Measurements from ENCODE around the gene ADGRD1.

ADGRD1 gene

DNA sequence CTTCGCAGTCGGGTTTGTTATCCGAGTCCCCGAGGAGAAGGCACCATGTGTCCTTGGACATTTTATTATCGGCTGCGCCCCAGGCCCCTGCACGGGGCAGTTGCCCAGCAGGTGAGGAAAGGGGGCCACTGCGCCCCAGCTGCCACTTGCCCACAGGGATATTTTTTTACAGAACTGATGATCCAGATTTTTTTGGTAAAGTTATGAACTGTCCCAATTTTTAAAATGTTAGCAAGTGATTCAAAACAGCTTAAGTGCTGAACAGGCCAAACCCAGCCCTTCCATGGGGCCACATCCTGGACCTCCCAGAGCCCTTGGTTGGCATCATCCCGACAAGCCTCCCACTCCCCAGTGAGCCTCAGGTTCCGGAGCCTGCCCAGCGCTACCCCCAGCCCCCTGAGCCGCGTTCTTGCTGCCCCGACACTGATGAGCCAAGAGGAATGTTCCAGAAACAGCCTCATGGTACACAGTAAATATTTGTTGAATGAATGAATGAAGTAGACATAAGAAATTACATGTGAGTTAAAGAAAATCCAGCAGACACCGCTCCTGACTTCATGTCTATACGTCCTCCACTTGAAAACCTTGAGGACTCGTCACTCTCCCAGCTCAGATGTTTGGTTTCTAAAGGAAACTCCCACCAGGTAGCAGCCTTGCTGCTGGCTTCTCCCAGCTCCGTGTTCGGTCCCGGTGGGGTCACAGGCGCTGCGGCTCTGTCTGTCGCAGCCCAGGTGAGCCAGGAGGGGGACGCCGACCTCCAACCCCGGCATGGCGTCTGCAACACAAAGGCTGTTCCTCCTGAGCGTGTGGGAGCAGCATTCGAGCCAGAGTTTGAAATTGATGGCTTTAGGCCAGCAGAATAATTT lies 88.5 kb downstream of the ADGRD1 start:
- DNase-seq (ENCODE audit: low spot score in 2 of 2) (no peak), ATAC-seq (ENCODE audit: low read depth) (no peak)
- Mint-ChIP-seq H3K4me1 (peaks cover 4% of the 10 kb centered on the region), H3K9me3 (peaks cover 6% of the 10 kb centered on the region), H3K27ac (no peak overlapping the region), H3K27me3 (peaks cover 6% of the 10 kb centered on the region), H3K4me3 (no peak overlapping the region), H3K36me3 (no peaks in the 10 kb centered on the region)

- no peak overlapping the region for H3K27ac Mint-ChIP-seq
- peaks cover 7% of the 10 kb centered on the region for H3K27me3 Mint-ChIP-seq
- ATAC-seq (ENCODE audit: low read depth) (no peak), DNase-seq (ENCODE audit: low spot score in 2 of 2) (no peak)
- H3K4me1 Mint-ChIP-seq: peaks cover 4% of the 10 kb centered on the region
- no peak overlapping the region for H3K4me3 Mint-ChIP-seq
- H3K9me3 Mint-ChIP-seq: peaks cover 4% of the 10 kb centered on the region
- H3K36me3 Mint-ChIP-seq: no peaks in the 10 kb centered on the region
Observed at GRCh38 chr12:131042834-131043245, 89.1 kb downstream of the ADGRD1 start.

GRCh38 chr12:131043401-131043871 lies 89.7 kb downstream of the ADGRD1 start:
- no peak overlapping the region for H3K27ac Mint-ChIP-seq
- H3K9me3 Mint-ChIP-seq: peaks cover 2% of the 10 kb centered on the region
- DNase-seq (ENCODE audit: low spot score in 2 of 2) (no peak), ATAC-seq (ENCODE audit: low read depth) (no peak)
- H3K4me3 Mint-ChIP-seq: no peak overlapping the region
- no peaks in the 10 kb centered on the region for H3K36me3 Mint-ChIP-seq
- peaks cover 7% of the 10 kb centered on the region for H3K27me3 Mint-ChIP-seq
- peaks cover 4% of the 10 kb centered on the region for H3K4me1 Mint-ChIP-seq

DNA sequence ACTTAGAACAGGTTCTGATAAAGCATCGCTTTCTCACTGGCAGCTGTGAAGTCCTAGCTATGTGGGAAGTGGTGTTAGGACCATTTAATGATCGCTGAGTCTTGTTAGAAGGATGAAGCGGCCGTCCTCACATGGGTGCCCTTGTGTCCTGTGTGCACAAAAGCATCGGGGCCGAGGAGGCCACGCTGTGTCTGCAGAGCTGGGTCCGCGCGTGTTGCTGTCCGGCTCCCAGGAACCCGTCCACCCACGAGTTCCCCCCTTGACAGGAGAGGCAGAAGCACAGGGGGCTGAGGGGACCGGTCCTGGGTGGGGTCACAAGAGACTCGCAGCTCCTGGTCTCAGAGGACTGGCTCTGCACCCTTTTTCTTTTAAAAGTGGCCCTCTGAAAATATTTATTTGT lies 90.4 kb downstream of the ADGRD1 start:
- DNase-seq (ENCODE audit: low spot score in 2 of 2) (no peak), ATAC-seq (ENCODE audit: low read depth) (no peak)
- peaks cover 4% of the 10 kb centered on the region for H3K4me1 Mint-ChIP-seq
- no peak overlapping the region for H3K4me3 Mint-ChIP-seq
- peaks cover 2% of the 10 kb centered on the region for H3K9me3 Mint-ChIP-seq
- H3K36me3 Mint-ChIP-seq: no peaks in the 10 kb centered on the region
- H3K27ac Mint-ChIP-seq: no peak overlapping the region
- H3K27me3 Mint-ChIP-seq: peaks cover 9% of the 10 kb centered on the region

- no peak for ATAC-seq (ENCODE audit: low read depth)
- H3K4me3 Mint-ChIP-seq: no peak overlapping the region
Observed at GRCh38 chr12:131044760-131045381, 91.2 kb downstream of the ADGRD1 start.

DNA sequence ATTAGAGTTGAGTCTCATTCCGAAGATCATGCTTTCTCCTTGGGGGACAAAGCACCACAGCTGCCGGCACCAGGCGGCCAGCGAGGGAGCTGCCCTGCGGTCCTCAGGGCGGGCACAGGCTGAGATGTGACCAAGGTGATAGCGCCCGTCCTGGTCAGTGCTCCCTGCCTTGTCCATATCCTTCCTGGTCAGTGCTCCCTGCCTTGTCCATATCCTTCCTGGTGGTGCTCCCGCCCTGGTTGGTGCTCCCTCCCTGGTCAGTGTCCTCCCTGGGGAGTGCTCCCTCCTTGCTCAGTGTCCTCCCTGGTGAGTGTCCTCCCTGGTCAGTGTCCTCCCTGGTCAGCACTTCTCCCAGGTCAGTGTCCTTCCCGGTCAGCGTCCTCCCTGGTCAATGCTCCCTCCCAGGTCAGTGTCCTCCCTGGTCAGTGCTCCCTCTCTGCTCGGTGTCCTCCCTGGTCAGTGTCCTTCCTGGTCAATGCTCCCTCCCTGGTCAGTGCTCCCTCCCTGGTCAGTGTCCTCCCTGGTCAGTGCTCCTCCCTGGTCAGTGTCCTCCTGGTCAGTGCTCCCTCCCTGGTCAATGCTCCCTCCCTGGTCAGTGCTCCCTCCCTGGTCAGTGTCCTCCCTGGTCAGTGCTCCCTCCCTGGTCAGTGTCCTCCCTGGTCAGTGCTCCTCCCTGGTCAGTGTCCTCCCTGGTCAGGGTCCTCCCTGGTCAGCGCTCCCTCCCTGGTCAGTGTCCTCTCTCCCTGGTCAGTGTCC lies 92.2 kb downstream of the ADGRD1 start:
- DNase-seq (ENCODE audit: low spot score in 2 of 2) (no peak), ATAC-seq (ENCODE audit: low read depth) (no peak)
- Mint-ChIP-seq H3K36me3 (no peaks in the 10 kb centered on the region), H3K27ac (no peak overlapping the region), H3K4me3 (no peak overlapping the region), H3K9me3 (peaks cover 2% of the 10 kb centered on the region), H3K27me3 (peaks cover 14% of the 10 kb centered on the region), H3K4me1 (peaks cover 4% of the 10 kb centered on the region)

More at GRCh38 chr12:131044760-131045381, 91.2 kb downstream of the ADGRD1 start:
- no peak for DNase-seq (ENCODE audit: low spot score in 2 of 2)
- Mint-ChIP-seq H3K9me3 (peaks cover 2% of the 10 kb centered on the region), H3K36me3 (no peaks in the 10 kb centered on the region), H3K4me1 (peaks cover 4% of the 10 kb centered on the region), H3K27me3 (peaks cover 12% of the 10 kb centered on the region), H3K27ac (no peak overlapping the region)

DNA sequence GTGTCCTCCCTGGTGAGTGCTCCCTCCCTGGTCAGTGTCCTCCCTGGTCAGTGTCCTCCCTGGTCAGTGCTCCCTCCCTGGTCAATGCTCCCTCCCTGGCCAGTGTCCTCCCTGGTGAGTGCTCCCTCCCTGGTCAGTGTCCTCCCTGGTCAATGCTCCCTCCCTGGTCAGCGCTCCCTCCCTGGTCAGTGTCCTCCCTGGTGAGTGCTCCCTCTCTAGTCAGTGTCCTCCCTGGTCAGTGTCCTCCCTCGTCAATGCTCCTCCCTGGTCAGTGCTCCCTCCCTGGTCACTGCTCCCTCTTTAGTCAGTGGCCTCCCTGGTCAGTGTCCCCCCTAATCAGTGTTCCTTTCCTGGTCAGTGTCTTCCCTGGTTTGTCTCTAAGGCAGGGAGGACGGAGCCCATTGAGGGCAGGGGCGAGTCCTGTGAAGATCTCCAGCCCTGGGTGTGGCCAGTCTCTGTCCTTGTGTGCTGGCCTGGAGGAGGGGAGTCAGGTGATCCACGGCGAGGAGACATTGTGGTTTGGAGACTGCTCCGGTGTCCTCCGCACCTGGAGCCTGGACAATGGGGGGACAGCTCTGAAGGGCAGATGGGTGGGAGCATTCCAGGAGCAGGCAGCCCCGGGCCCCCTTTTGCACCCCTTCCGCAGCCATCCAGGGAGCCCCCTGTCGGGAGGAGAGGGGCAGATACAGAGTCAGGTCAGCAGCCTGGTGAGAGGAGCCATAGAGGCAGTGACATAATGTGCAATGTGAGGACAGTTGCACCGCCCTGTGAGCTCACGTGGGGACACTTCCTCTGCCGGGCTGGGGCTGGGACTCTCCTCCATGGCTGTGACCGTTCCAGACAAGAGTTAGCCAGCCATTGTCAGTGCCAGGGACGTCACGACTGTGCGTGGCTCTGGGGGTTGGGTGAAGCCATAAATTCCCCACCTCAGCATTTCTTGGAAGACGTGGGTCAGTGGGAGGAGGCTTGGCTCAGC lies 93.4 kb downstream of the ADGRD1 start:
- peaks cover 2% of the 10 kb centered on the region for H3K9me3 Mint-ChIP-seq
- H3K27me3 Mint-ChIP-seq: peaks cover 15% of the 10 kb centered on the region
- peak; percentile 56 for ATAC-seq (ENCODE audit: low read depth)
- H3K4me1 Mint-ChIP-seq: peaks cover 4% of the 10 kb centered on the region
- no peak overlapping the region for H3K4me3 Mint-ChIP-seq
- H3K27ac Mint-ChIP-seq: no peak overlapping the region
- no peak for DNase-seq (ENCODE audit: low spot score in 2 of 2)
- no peaks in the 10 kb centered on the region for H3K36me3 Mint-ChIP-seq

- Mint-ChIP-seq H3K27me3 (peaks cover 15% of the 10 kb centered on the region), H3K27ac (no peak overlapping the region), H3K9me3 (peaks cover 2% of the 10 kb centered on the region), H3K36me3 (no peaks in the 10 kb centered on the region), H3K4me1 (peaks cover 4% of the 10 kb centered on the region), H3K4me3 (no peak overlapping the region)
- no peak for DNase-seq (ENCODE audit: low spot score in 2 of 2)
- peak; percentile 22 for ATAC-seq (ENCODE audit: low read depth)
Observed at GRCh38 chr12:131047789-131048610, 94.3 kb downstream of the ADGRD1 start.

DNA sequence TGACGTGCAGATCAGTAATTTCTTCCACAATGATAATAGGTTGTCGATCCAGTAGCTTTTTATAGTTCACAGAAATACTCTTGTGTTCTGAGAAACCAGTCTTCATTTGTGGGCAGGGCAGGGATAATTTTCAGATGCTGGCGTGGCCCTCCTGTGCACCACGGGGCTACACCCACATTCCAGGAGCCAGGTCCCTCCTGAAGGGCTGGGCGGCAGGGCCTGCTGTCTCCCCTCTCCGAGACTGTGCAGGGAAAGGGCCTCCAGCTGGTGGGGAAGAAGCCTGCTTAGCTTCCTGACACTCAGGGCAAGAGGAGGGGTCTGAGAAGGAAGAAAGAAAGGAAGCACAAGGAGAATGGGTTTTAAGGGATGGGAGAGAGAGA lies 94.9 kb downstream of the ADGRD1 start:
- H3K27ac Mint-ChIP-seq: no peak overlapping the region
- H3K36me3 Mint-ChIP-seq: no peaks in the 10 kb centered on the region
- peaks cover 4% of the 10 kb centered on the region for H3K4me1 Mint-ChIP-seq
- ATAC-seq (ENCODE audit: low read depth) (no peak), DNase-seq (ENCODE audit: low spot score in 2 of 2) (no peak)
- H3K27me3 Mint-ChIP-seq: peaks cover 16% of the 10 kb centered on the region
- peaks cover 2% of the 10 kb centered on the region for H3K9me3 Mint-ChIP-seq
- no peak overlapping the region for H3K4me3 Mint-ChIP-seq

GRCh38 chr12:131049002-131049401 lies 95.3 kb downstream of the ADGRD1 start:
- Mint-ChIP-seq H3K36me3 (no peaks in the 10 kb centered on the region), H3K9me3 (peaks cover 2% of the 10 kb centered on the region), H3K27me3 (peaks cover 16% of the 10 kb centered on the region), H3K4me3 (no peak overlapping the region), H3K27ac (no peak overlapping the region), H3K4me1 (peaks cover 4% of the 10 kb centered on the region)
- DNase-seq (ENCODE audit: low spot score in 2 of 2) (no peak), ATAC-seq (ENCODE audit: low read depth) (no peak)

GRCh38 chr12:131049549-131050339 lies 96.0 kb downstream of the ADGRD1 start:
- no peak overlapping the region for H3K4me3 Mint-ChIP-seq
- no peak for ATAC-seq (ENCODE audit: low read depth)
- peaks cover 2% of the 10 kb centered on the region for H3K9me3 Mint-ChIP-seq
- DNase-seq (ENCODE audit: low spot score in 2 of 2): no peak
- no peaks in the 10 kb centered on the region for H3K36me3 Mint-ChIP-seq
- peaks cover 14% of the 10 kb centered on the region for H3K27me3 Mint-ChIP-seq
- peaks cover 4% of the 10 kb centered on the region for H3K4me1 Mint-ChIP-seq
- H3K27ac Mint-ChIP-seq: no peak overlapping the region

Measured in memory B cell (primary cell).